ENCODE measurements around the gene PDGFB. TPM values are rescaled to one million over a fixed set of nuclear protein-coding genes. Genes with fewer than 3 reads are reported as not detected.

The PDGFB gene
- polyA plus RNA-seq, 4 donors = 0.22 to 7.5 (median 2.8) TPM

DNA sequence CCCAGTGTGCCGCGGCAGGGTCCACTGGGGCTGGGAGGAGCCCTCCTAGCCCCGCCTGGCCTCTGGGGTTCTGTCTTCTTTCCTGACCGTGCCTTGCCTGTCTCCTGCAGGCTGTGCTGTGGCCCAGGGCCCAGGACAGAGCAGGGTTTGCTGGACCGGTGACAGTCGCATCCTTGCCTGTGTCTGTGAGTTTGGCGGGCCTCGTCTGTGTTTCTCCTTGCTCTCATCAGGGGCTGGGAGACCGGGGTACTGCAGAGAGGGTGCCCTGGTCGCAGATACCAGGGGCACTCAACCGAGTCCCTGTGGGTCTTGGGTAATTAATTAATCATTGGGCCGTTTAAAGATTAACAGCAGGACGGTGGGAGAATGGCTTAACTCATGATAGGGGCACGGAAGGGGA lies 44.8 kb upstream of the PDGFB start:
- H3K27me3 ChIP-seq (ENCODE audit: control insufficient read depth in 3 of 3, insufficient read depth in 3 of 3, low read length in 3 of 3) = no peaks in the 10 kb centered on the region
- no peaks in the 10 kb centered on the region for H3K36me3 ChIP-seq (ENCODE audit: control insufficient read depth in 3 of 3, insufficient read depth in 2 of 3, low read depth in 1 of 3, low read length in 3 of 3)
- no peak overlapping the region for H3K4me3 ChIP-seq (ENCODE audit: low read depth in 1 of 3, low read length in 3 of 3)
- H3K4me1 ChIP-seq (ENCODE audit: control insufficient read depth in 3 of 3, insufficient read depth in 2 of 3, low read depth in 1 of 3, low read length in 2 of 3) = peaks cover 0 to 21% (median 0%) of the 10 kb centered on the region in 3 donors
- 44 to 63% (median 61%) methylated on average over 14 of the region's 14 CpGs for WGBS, 3 donors
- no peak for DNase-seq
- FAIRE-seq = no peak
- no peak overlapping the region for H3K27ac ChIP-seq (ENCODE audit: low read depth in 1 of 3, low read length in 2 of 3)
- peaks cover 0 to 7% of the 10 kb centered on the region in 2 donors for H3K9me3 ChIP-seq (ENCODE audit: control insufficient read depth in 2 of 2, insufficient read depth in 1 of 2, low read depth in 1 of 2, low read length in 1 of 2)

DNA sequence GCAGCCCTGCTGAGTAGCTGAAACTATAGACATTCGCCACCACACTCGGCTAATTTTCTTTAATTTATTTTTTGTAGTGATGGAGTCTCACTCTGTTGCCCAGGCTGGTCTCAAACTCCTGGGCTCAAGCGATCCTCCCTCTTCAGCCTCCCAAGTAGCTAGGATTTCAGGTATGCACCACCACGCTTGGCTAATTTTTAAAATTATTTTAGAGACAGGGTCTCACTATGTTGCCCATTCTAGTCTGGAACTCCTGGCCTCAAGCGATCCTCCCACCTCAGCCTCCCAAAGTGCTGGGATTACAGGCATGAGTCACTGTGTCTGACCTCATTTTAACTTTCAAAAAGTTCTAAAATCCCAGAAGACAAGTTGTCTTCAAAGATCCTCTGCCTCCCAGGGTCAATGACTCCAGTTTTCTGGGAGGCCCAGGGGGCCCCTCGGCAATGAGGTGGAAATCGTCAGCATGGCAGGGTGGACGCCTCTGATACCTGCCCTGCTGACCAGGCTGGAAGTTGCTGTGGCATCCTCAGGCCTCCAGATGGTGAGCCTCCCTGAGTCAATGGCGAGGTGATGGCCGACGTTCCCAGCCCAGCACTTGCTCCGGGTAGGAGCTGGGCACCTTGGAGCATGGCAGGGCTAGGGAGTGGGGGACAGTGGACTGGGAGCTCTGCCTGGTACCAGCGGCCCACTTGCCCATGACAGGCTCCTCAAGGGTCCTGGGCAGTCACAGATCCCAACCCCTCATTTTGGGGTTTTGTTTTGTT lies 43.5 kb upstream of the PDGFB start:
- Histone ChIP-seq H3K27me3 (ENCODE audit: control insufficient read depth in 3 of 3, insufficient read depth in 3 of 3, low read length in 3 of 3) (no peaks in the 10 kb centered on the region), H3K27ac (ENCODE audit: low read depth in 1 of 3, low read length in 2 of 3) (no peak overlapping the region), H3K36me3 (ENCODE audit: control insufficient read depth in 3 of 3, insufficient read depth in 2 of 3, low read depth in 1 of 3, low read length in 3 of 3) (no peaks in the 10 kb centered on the region), H3K4me1 (ENCODE audit: control insufficient read depth in 3 of 3, insufficient read depth in 2 of 3, low read depth in 1 of 3, low read length in 2 of 3) (peaks cover 0 to 15% (median 0%) of the 10 kb centered on the region in 3 donors), H3K4me3 (ENCODE audit: low read depth in 1 of 3, low read length in 3 of 3) (no peak overlapping the region), H3K9me3 (ENCODE audit: control insufficient read depth in 2 of 2, insufficient read depth in 1 of 2, low read depth in 1 of 2, low read length in 1 of 2) (peaks cover 0 to 8% of the 10 kb centered on the region in 2 donors)
- 84 to 92% (median 92%) methylated on average over 13 of the region's 13 CpGs for whole genome bisulfite sequencing, 3 donors
- FAIRE-seq (no peak), DNase-seq (no peak)

DNA sequence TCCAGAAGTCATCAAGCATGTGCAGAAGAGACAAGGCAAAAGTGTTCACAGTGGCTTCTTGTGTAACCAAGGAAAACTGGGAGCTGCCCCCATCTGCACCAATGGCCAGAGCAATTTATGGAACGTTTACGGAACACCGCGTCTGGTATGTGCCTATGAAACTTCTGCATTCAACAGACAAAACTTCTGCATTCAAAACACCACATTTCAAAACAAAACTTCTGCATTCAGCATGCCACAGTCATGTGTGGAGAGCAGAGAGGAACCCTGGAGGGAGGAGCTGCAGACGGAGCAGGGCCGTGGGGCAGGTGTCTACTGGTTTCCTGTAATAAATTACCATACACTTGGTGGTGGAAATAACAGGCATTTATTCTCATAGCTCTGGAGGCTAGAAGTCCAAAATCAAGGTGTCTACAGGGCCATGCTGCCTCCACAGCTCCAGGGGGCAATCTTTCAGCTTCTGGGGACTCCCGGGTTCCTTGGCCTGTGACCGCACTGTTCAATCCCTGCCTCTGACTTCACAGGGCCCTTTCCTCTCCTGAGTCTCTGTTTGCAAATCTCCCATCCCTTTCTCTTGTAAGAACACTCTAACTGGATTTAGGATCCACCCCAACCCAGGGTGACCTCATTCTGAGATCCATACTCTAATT lies 42.4 kb upstream of the PDGFB start:
- Histone ChIP-seq H3K36me3 (ENCODE audit: control insufficient read depth in 3 of 3, insufficient read depth in 2 of 3, low read depth in 1 of 3, low read length in 3 of 3) (no peaks in the 10 kb centered on the region), H3K4me3 (ENCODE audit: low read depth in 1 of 3, low read length in 3 of 3) (no peak overlapping the region), H3K27ac (ENCODE audit: low read depth in 1 of 3, low read length in 2 of 3) (no peak overlapping the region), H3K4me1 (ENCODE audit: control insufficient read depth in 3 of 3, insufficient read depth in 2 of 3, low read depth in 1 of 3, low read length in 2 of 3) (peaks cover 0 to 8% (median 0%) of the 10 kb centered on the region in 3 donors), H3K9me3 (ENCODE audit: control insufficient read depth in 2 of 2, insufficient read depth in 1 of 2, low read depth in 1 of 2, low read length in 1 of 2) (peaks cover 0 to 8% of the 10 kb centered on the region in 2 donors), H3K27me3 (ENCODE audit: control insufficient read depth in 3 of 3, insufficient read depth in 3 of 3, low read length in 3 of 3) (no peaks in the 10 kb centered on the region)
- no peak for FAIRE-seq
- WGBS, 3 donors = 34 to 39% (median 38%) methylated on average over 8 of the region's 8 CpGs
- no peak for DNase-seq

DNA sequence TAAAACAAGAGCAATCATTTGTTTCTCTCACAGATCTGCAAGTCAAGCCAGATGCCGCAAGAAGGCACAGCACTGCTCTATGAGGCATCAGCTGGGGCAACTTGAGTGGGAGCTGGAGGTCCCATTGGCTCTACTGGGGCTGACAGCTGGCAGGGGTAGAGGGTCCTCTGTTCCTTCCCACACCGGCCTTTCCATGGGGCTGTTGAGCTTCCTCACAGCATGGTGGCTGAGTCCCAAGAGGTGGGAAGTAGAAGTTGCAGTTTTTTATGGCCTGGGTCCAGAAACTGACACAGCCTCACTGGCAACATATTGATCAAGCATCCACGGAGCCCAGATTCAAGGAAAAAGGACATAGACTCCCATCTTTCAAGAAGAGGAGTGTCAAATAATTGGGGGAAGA lies 40.2 kb upstream of the PDGFB start:
- Histone ChIP-seq H3K27ac (ENCODE audit: low read depth in 1 of 3, low read length in 2 of 3) (no peak overlapping the region), H3K4me1 (ENCODE audit: control insufficient read depth in 3 of 3, insufficient read depth in 2 of 3, low read depth in 1 of 3, low read length in 2 of 3) (peaks cover 0 to 2% (median 0%) of the 10 kb centered on the region in 3 donors), H3K4me3 (ENCODE audit: low read depth in 1 of 3, low read length in 3 of 3) (no peak overlapping the region), H3K9me3 (ENCODE audit: control insufficient read depth in 2 of 2, insufficient read depth in 1 of 2, low read depth in 1 of 2, low read length in 1 of 2) (peaks cover 0 to 8% of the 10 kb centered on the region in 2 donors), H3K36me3 (ENCODE audit: control insufficient read depth in 3 of 3, insufficient read depth in 2 of 3, low read depth in 1 of 3, low read length in 3 of 3) (no peaks in the 10 kb centered on the region), H3K27me3 (ENCODE audit: control insufficient read depth in 3 of 3, insufficient read depth in 3 of 3, low read length in 3 of 3) (no peaks in the 10 kb centered on the region)
- DNase-seq = no peak
- FAIRE-seq = no peak
- WGBS, 3 donors = 78 to 89% (median 82%) methylated on average over 3 of the region's 3 CpGs

DNA sequence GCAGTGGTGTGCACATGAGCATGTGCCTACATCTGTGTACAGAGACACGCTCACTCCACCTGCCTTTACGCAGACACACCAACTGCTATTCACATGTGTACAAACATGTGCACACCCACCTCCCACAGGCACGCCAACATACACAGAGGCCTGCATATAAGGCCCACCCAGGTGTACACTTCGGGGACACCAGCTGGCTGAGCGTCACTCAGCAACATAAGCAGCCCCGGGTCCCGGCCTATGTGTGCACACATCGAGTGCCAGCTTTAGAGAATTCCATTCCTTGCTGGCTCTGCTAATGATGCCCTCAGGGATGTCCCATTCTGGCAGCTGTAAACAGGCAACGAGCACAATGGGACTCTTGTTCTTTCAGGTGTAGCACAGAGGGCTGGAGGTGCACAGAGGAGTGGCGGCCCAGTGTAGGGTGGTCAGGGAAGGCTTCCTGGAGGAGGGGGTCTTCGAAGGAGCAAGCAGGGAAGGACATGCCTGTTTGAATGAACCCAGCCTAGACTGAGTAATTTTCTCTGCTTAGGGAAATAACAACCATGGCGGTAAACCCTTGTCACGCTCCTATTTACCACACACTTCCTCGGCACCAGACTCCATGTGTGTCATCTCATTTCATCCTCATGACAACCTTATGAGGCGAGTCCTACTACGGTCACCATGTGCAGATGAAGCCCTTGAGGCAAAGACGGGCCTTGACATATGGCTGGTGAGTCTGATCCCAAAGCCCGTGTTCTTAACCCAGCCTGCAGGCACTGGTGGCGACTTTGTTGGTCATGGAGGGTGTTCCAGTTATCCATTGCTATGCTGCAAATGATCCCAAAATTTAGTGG lies 39.6 kb upstream of the PDGFB start:
- Histone ChIP-seq H3K27ac (ENCODE audit: low read depth in 1 of 3, low read length in 2 of 3) (peak overlapping the region in 1 of 3 donors; percentile 61), H3K27me3 (ENCODE audit: control insufficient read depth in 3 of 3, insufficient read depth in 3 of 3, low read length in 3 of 3) (no peaks in the 10 kb centered on the region), H3K4me3 (ENCODE audit: low read depth in 1 of 3, low read length in 3 of 3) (no peak overlapping the region), H3K4me1 (ENCODE audit: control insufficient read depth in 3 of 3, insufficient read depth in 2 of 3, low read depth in 1 of 3, low read length in 2 of 3) (no peaks in the 10 kb centered on the region), H3K36me3 (ENCODE audit: control insufficient read depth in 3 of 3, insufficient read depth in 2 of 3, low read depth in 1 of 3, low read length in 3 of 3) (no peaks in the 10 kb centered on the region), H3K9me3 (ENCODE audit: control insufficient read depth in 2 of 2, insufficient read depth in 1 of 2, low read depth in 1 of 2, low read length in 1 of 2) (peaks cover 0 to 8% of the 10 kb centered on the region in 2 donors)
- FAIRE-seq (no peak), DNase-seq (no peak)
- WGBS, 3 donors = 83 to 90% (median 86%) methylated on average over 19 of the region's 19 CpGs

GRCh38 chr22:39283322-39284141 lies 38.8 kb upstream of the PDGFB start:
- no peaks in the 10 kb centered on the region for H3K27me3 ChIP-seq (ENCODE audit: control insufficient read depth in 3 of 3, insufficient read depth in 3 of 3, low read length in 3 of 3)
- 70 to 82% (median 80%) methylated on average over 22 to 27 of the region's 27 CpGs for WGBS, 3 donors
- FAIRE-seq (no peak), DNase-seq (no peak)
- H3K36me3 ChIP-seq (ENCODE audit: control insufficient read depth in 3 of 3, insufficient read depth in 2 of 3, low read depth in 1 of 3, low read length in 3 of 3) = no peaks in the 10 kb centered on the region
- H3K4me3 ChIP-seq (ENCODE audit: low read depth in 1 of 3, low read length in 3 of 3) = no peak overlapping the region
- H3K4me1 ChIP-seq (ENCODE audit: control insufficient read depth in 3 of 3, insufficient read depth in 2 of 3, low read depth in 1 of 3, low read length in 2 of 3) = no peaks in the 10 kb centered on the region
- peaks cover 0 to 8% of the 10 kb centered on the region in 2 donors for H3K9me3 ChIP-seq (ENCODE audit: control insufficient read depth in 2 of 2, insufficient read depth in 1 of 2, low read depth in 1 of 2, low read length in 1 of 2)
- H3K27ac ChIP-seq (ENCODE audit: low read depth in 1 of 3, low read length in 2 of 3) = peak overlapping the region in 1 of 3 donors; percentile 79

- no peak for FAIRE-seq
- H3K27ac ChIP-seq (ENCODE audit: low read depth in 1 of 3, low read length in 2 of 3) = peak overlapping the region in 2 of 3 donors; percentile 18 to 79
- 30 to 63% (median 55%) methylated on average over 9 of the region's 9 CpGs for WGBS, 3 donors
Observed at GRCh38 chr22:39282645-39283321, 38.0 kb upstream of the PDGFB start.

More at GRCh38 chr22:39282645-39283321, 38.0 kb upstream of the PDGFB start:
- H3K27me3 ChIP-seq (ENCODE audit: control insufficient read depth in 3 of 3, insufficient read depth in 3 of 3, low read length in 3 of 3) = no peaks in the 10 kb centered on the region
- no peaks in the 10 kb centered on the region for H3K4me1 ChIP-seq (ENCODE audit: control insufficient read depth in 3 of 3, insufficient read depth in 2 of 3, low read depth in 1 of 3, low read length in 2 of 3)
- no peaks in the 10 kb centered on the region for H3K36me3 ChIP-seq (ENCODE audit: control insufficient read depth in 3 of 3, insufficient read depth in 2 of 3, low read depth in 1 of 3, low read length in 3 of 3)
- DNase-seq = no peak
- peaks cover 0 to 8% of the 10 kb centered on the region in 2 donors for H3K9me3 ChIP-seq (ENCODE audit: control insufficient read depth in 2 of 2, insufficient read depth in 1 of 2, low read depth in 1 of 2, low read length in 1 of 2)
- no peak overlapping the region for H3K4me3 ChIP-seq (ENCODE audit: low read depth in 1 of 3, low read length in 3 of 3)
